Smooth muscle cell (in vitro differentiated cells): ENCODE data around the gene CWF19L1. TPM values are rescaled to one million over a fixed set of nuclear protein-coding genes. Genes with fewer than 3 reads are reported as not detected.

Experiments
- DNase-seq: peaks from one replicate; lab custom pipeline; 2025; ENCODE audit not compliant: unreplicated experiment; lab: John Stamatoyannopoulos, UW
- H2AFZ ChIP-seq: fragments of 200-600 bp; sonication (generic); 2 replicates; pipeline ENCODE4 v1.6.0; 2016; ENCODE audit warnings: antibody characterized with exemption, low read depth, mild to moderate bottlenecking
- H3F3A ChIP-seq: fragments of 200-600 bp; sonication (generic); 2 replicates; pipeline ENCODE4 v1.6.0; 2017; ENCODE audit warnings: antibody characterized with exemption, low read depth
- H3K27ac ChIP-seq: fragments of 200-600 bp; sonication (generic); 2 replicates; pipeline ENCODE4 v1.5.1; 2016; ENCODE audit warnings: low read depth, mild to moderate bottlenecking
- H3K27me3 ChIP-seq: fragments of 200-600 bp; sonication (generic); 2 replicates; pipeline ENCODE4 v1.6.1; 2016; ENCODE audit warnings: low read depth, mild to moderate bottlenecking
- H3K36me3 ChIP-seq: fragments of 200-600 bp; sonication (generic); 2 replicates; pipeline ENCODE4 v1.5.1; 2016; ENCODE audit warnings: low read depth
- H3K4me1 ChIP-seq: fragments of 200-600 bp; sonication (generic); 2 replicates; pipeline ENCODE4 v1.5.1; 2016; ENCODE audit warnings: low read depth
- H3K4me2 ChIP-seq: fragments of 200-600 bp; sonication (generic); 2 replicates; pipeline ENCODE4 v1.6.0; 2016; ENCODE audit warnings: mild to moderate bottlenecking
- H3K4me3 ChIP-seq: fragments of 200-600 bp; sonication (generic); 2 replicates; pipeline ENCODE4 v1.5.1; 2016; ENCODE audit warnings: mild to moderate bottlenecking
- H3K79me2 ChIP-seq: fragments of 200-600 bp; sonication (generic); 2 replicates; pipeline ENCODE4 v1.6.0; 2016; ENCODE audit warnings: low read depth, mild to moderate bottlenecking
- H3K9ac ChIP-seq: fragments of 200-600 bp; sonication (generic); 2 replicates; pipeline ENCODE4 v1.6.0; 2016; ENCODE audit warnings: low read depth
- H3K9me3 ChIP-seq: fragments of 200-600 bp; sonication (generic); replicated peaks from 2 replicates; pipeline ENCODE4 v1.5.1; 2016; ENCODE audit warnings: low read depth
- H4K20me1 ChIP-seq: fragments of 200-600 bp; sonication (generic); 2 replicates; pipeline ENCODE4 v1.6.0; 2016; ENCODE audit warnings: low read depth
- CTCF ChIP-seq: fragments of 200-600 bp; sonication (generic); IDR thresholded peaks from 2 replicates; pipeline ENCODE4 v1.5.1; 2017; ENCODE audit warnings: borderline replicate concordance, mild to moderate bottlenecking, antibody characterized with exemption; ENCODE audit not compliant: insufficient read depth, poor library complexity, severe bottlenecking
- WGBS: methylation state at CpG from one replicate; pipeline ENCODE4 v1.1.7; 2016; ENCODE audit warnings: low lambda C conversion rate; 5-methylcytosine and 5-hydroxymethylcytosine counted together
- polyA plus RNA-seq: library from polyadenylated mRNA; unstranded; fragments of >200 nt; fragmentation: Nextera tagmentation; extraction: Ambion mirVana; gene quantifications from 2 replicates; pipeline ENCODE4 v1.2.1, GENCODE V29; 2016
- total RNA-seq: library from RNA; depleted of rRNA; stranded (reverse); fragments of >200 nt; gene quantifications from 2 replicates; pipeline ENCODE4 v1.2.3, GENCODE V29; 2014

CWF19L1 gene
- total and polyA plus RNA-seq, 2 experiments from 2014 or later = 12.1 to 12.7 TPM

GRCh38 chr10:100289641-100290040 is 22.2 kb upstream of the CWF19L1 start:
- Histone ChIP-seq H3K4me3 (no peak overlapping the region), H3K9me3 (no peaks in the 10 kb centered on the region), H3K27me3 (peaks cover 31% of the 10 kb centered on the region), H3K27ac (no peak overlapping the region), H2AFZ (no peak overlapping the region), H3K36me3 (no peaks in the 10 kb centered on the region), H3K4me1 (peaks cover 9% of the 10 kb centered on the region), H3F3A (peaks cover 11% of the 10 kb centered on the region), H3K9ac (no peak overlapping the region), H3K79me2 (peaks cover 7% of the 10 kb centered on the region), H3K4me2 (no peak overlapping the region), H4K20me1 (no peaks in the 10 kb centered on the region)
- 80% methylated on average over 2 of the region's 2 CpGs for WGBS
- TF ChIP-seq CTCF = no peak
- DNase-seq = no peak

- WGBS = 87% methylated on average over 5 of the region's 5 CpGs
- peaks cover 22% of the 10 kb centered on the region for H3K79me2 ChIP-seq
- no peak for TF ChIP-seq CTCF
Measured at GRCh38 chr10:100288196-100288595, 20.8 kb upstream of the CWF19L1 start.

GRCh38 chr10:100287756-100288155 is 20.3 kb upstream of the CWF19L1 start:
- 96% methylated on average over 6 of the region's 6 CpGs for WGBS
- H3K4me1 ChIP-seq = peaks cover 12% of the 10 kb centered on the region
- no peaks in the 10 kb centered on the region for H3K36me3 ChIP-seq
- peaks cover 11% of the 10 kb centered on the region for H3F3A ChIP-seq
- no peak overlapping the region for H3K9ac ChIP-seq
- peaks cover 14% of the 10 kb centered on the region for H3K27me3 ChIP-seq
- peak overlapping the region; percentile 99 for H3K27ac ChIP-seq
- TF ChIP-seq CTCF = no peak
- DNase-seq = no peak
- no peaks in the 10 kb centered on the region for H3K9me3 ChIP-seq
- H3K4me2 ChIP-seq = no peak overlapping the region
- peaks cover 8% of the 10 kb centered on the region for H4K20me1 ChIP-seq
- H2AFZ ChIP-seq = no peak overlapping the region
- H3K79me2 ChIP-seq = peaks cover 26% of the 10 kb centered on the region
- no peak overlapping the region for H3K4me3 ChIP-seq

More at GRCh38 chr10:100288196-100288595, 20.8 kb upstream of the CWF19L1 start:
- Histone ChIP-seq H3K4me3 (no peak overlapping the region), H3K4me1 (peaks cover 12% of the 10 kb centered on the region), H4K20me1 (peaks cover 3% of the 10 kb centered on the region), H3K4me2 (no peak overlapping the region), H3K27me3 (peaks cover 19% of the 10 kb centered on the region), H2AFZ (no peak overlapping the region), H3K27ac (no peak overlapping the region), H3K36me3 (no peaks in the 10 kb centered on the region), H3K9ac (no peak overlapping the region), H3F3A (peaks cover 11% of the 10 kb centered on the region), H3K9me3 (no peaks in the 10 kb centered on the region)
- no peak for DNase-seq
